HG02588 (cell line): ENCODE measurements around the gene FOXJ3.

Source experiments
- ATAC-seq: cut with Tn5 transposase; IDR thresholded peaks from one replicate; pipeline ENCODE4 v1.9.1; 2021; ENCODE audit warnings: mild to moderate bottlenecking, moderate library complexity; ENCODE audit not compliant: unreplicated experiment

The FOXJ3 gene

DNA sequence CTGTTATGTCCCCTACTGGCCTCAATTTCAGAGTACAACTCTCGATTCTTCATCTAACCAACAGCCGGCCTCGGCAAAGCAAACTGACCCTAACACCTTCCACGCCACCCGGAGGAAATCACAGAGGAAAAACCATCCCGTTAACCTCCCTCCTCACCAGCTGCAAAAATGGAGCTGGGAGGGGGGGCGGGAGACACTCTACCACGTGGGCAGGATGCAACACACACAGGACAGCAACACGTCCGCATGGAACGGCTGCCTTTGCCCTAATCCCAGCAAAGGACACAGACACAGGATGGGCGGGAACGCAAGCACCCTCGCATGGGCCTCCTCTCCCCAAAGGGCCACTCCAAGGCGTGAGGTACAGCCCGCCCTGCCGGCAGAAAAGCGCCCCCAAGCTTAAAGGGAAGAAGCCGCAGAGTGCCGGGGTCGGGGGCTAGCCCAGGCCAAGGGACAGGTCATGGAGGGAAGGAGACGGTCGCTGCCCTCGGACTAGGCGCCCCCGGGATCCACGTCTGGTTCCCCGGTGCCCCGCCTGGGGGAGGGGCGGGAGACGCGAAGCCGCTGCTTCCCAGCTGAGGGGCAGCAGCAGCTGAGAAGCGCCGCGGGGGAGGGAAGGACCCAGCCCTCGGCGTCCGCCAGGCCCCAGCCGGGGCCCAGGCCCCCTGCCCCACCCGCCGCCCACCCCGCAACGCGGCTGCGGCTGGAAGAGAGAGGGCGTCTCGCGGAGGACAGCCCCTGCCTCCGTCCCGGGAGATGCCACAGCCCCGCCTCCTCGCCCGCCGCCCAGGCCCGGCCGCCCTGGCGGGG, 590 bp downstream of the FOXJ3 start:
- peak; percentile 55 for ATAC-seq

- ATAC-seq = no peak
Observed at GRCh38 chr1:42333662-42334239, 1.3 kb downstream of the FOXJ3 start.

DNA sequence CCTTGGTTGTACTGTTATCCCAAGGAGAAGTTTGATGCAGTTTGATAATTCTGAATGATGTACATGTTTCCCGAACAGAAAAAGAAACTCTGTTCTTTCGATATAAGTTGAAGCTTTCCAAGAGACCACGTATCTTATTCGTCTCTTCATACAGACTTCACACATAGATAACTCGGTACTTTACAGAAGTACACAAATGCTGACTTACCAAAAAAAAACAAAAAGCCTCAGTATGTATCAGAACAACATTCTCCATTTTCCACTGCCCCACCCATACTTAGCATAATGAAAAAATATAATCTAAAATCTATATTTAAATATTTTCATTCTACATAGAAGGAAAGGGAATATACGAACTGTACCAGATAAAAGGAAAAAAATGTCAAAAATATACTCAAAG, 2.2 kb downstream of the FOXJ3 start:
- ATAC-seq = no peak

- no peak for ATAC-seq
Observed at GRCh38 chr1:42330215-42330614, 4.8 kb downstream of the FOXJ3 start.

- ATAC-seq = no peak
Observed at GRCh38 chr1:42328916-42329496, 6.0 kb downstream of the FOXJ3 start.

DNA sequence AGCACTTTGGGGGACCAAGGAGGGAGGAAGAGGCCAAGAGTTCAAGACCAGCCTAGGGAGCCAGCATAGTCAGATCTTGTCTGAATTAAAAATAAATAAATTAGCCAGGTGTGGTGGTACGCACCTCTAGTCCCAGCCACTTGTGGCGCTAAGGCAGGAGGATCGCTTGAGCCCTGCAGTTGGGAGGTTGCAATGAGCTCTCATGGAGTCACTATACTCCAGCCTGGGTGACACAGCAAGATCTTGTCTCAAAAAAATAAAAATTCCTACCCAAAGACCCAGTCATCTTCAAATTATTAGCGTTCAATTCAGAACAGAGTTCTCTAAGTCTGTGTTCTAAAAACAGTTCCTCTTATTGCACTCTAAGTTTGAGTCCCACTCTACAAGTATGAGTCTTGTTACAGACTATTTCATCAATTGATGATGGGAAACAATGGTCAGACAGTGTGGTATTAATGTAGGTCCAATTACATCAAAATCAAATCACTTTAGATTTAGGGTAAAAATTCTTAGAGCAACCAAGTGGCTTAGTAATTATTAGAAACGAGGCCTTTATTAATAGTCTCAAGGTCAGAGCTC, 6.9 kb downstream of the FOXJ3 start:
- ATAC-seq = no peak

DNA sequence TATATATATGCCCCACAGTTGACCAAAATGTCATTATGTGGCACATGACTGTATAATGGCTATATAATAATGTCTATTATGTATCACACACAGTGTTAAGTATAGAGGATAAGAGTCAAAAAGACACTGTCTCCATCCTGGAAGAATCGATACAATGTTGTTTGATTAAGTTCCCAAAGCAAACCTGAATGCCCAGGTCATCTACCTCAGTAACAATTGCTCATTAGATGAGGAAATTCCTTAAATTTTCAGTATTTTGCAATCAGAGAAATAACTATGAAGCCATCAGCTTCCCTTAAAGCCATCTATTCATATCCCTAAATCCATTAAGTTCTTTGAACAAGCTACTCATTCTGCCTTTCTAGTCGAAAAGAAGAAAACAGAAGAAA, 10.0 kb downstream of the FOXJ3 start:
- ATAC-seq = no peak

- ATAC-seq = no peak
Observed at GRCh38 chr1:42324398-42325013, 10.5 kb downstream of the FOXJ3 start.

DNA sequence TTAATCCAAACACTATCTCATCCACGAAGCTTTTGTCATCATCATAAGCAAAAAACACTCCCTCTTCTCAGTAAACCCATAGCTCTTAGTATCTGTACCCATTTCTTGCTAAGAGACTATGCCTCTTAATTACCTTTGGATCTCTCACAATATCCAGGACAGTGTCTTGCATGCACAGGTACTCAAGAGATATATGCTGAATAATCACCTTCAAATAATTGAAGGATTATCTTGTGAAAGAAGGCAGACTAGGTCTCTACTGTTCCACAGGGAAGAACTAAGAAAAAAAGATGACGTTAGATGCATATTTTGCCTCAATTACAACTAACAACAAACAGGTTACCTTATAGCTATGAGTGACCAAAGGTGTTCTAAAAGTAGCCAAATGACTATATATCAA, 11.5 kb downstream of the FOXJ3 start:
- no peak for ATAC-seq

- ATAC-seq = no peak
Observed at GRCh38 chr1:42322577-42322976, 12.5 kb downstream of the FOXJ3 start.

DNA sequence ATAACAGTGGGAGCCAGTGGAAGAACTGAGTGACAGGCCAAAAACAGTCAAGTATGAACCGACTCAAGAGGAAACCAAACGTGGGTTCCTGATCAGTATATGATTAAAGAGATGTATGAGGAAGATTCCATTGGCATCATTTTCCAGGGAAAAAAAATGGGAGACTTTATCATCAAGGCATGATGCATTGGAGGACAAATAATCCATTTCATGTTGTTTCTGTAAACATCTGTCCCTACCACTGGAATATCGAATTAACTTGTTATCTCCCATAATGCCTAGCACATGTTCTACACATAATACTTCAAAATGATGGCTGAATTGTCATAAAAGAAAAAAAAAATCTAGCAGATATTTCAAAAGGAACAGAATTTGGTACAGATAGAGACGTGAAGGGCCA, 13.3 kb downstream of the FOXJ3 start:
- ATAC-seq = no peak

DNA sequence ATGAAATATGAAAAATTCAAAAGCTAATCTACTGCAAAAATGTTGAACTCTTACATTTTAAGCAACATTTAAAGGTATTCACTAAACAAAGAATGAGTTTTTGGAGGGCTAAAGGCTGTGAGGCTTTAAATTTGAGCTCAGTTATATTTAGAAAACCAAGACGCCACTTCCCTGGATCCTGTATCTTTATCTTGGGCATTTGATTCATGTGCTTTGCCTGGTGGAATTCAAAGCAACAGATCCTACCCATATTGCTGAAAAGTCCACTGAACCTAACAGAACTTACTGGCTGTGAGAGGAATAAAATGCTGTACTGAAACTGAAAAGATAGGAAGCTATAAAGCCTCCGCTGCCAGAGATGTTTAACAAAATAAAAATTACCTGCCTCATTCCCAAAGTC, 14.3 kb downstream of the FOXJ3 start:
- no peak for ATAC-seq

GRCh38 chr1:42319871-42320484, 15.1 kb downstream of the FOXJ3 start:
- ATAC-seq = no peak

- no peak for ATAC-seq
Observed at GRCh38 chr1:42319128-42319851, 15.7 kb downstream of the FOXJ3 start.

GRCh38 chr1:42318601-42319000, 16.4 kb downstream of the FOXJ3 start:
- no peak for ATAC-seq

DNA sequence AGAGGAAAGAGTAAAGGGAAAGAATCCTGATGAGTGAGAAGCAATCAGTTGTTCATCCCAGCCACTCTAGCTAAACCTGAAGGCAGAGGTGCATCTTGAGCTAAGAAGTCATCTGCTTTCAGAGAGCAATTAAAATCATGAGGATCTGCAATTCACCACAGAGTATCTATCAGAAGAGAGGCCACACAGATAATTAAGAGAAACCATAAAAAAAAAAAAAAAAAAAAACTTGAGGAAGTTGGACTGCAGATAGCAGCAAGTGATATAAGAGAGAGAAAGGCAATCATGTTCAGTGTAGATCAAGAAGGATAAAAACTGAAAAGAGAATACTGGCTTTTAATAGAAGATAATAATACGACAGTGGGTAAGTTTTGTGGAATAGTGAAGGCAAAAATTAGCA, 17.7 kb downstream of the FOXJ3 start:
- ATAC-seq = no peak

GRCh38 chr1:42316292-42316691, 18.7 kb downstream of the FOXJ3 start:
- ATAC-seq = no peak

DNA sequence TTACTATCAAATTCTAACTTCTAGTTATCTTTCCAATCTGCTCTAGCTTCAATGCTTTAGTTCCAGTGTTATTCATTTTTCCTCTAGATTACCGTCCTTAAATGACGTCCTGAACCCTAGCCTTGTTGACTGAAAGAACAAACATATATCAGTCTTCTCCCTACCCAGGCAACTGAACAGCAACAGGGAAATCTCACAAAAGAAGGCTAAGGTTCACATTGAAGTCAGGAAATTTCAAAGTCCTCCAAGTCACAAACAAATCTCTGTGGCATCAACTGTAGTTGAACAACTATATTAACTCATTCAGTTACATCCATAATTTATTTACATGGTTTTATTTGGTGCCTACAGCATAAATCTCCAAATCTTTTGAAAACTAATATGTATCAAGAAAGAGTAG, 19.5 kb downstream of the FOXJ3 start:
- no peak for ATAC-seq

- ATAC-seq = no peak
Observed at GRCh38 chr1:42313970-42314369, 21.1 kb downstream of the FOXJ3 start.

DNA sequence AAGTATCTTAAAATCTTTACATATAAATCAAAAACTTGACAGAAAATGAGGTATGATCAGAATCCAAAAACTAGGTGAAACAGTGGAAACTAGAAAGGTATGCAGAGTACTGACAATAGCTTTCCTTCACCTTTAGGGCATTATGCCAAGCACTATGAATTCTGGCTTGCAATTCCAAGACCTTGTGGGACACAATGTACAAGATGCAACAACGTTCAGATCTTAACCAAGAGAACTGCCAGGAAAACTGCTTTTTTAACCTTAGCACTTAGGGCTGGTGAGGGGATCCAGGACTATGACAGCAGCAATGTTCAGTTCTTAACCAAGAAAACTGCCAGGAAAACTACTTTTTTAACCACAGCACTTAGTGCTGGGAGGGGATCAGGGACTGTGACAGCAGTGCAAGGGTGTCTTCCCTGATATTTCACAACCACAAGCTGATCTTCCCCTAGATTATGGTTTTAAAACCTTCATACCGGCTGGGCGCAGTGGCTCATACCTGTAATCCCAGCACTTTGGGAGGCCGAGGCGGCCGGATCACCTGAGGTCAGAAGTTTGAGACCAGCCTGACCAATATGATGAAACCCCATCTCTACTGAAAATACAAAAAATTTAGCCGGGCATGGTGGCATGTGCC, 22.3 kb downstream of the FOXJ3 start:
- no peak for ATAC-seq
